ENCODE results near the gene DQX1.

DQX1 gene

GRCh38 chr2:74507926-74508520, 18.0 kb downstream of the DQX1 start:
- DNase-seq, result peak in 1 of 2 experiments; percentile 51

- peak; percentile 99 for DNase-seq
Observed at GRCh38 chr2:74507145-74507925, 18.7 kb downstream of the DQX1 start, which contains the start of gene PCGF1. Gene PCGF1, minus strand, starts transcription at chr2:74507695. Its CDS starts 27 bp downstream, at chr2:74507668.

GRCh38 chr2:74505448-74506246, 20.4 kb downstream of the DQX1 start:
- no peak for DNase-seq

GRCh38 chr2:74504591-74504990, 21.4 kb downstream of the DQX1 start:
- DNase-seq, result no peak

- no peak for DNase-seq
Observed at GRCh38 chr2:74503506-74504475, 22.2 kb downstream of the DQX1 start.

GRCh38 chr2:74502720-74503505, 23.1 kb downstream of the DQX1 start:
- DNase-seq, result peak; percentile 40 to 65

- no peak for DNase-seq
Observed at GRCh38 chr2:74502147-74502719, 23.8 kb downstream of the DQX1 start.

- DNase-seq, result no peak
Observed at GRCh38 chr2:74501335-74502071, 24.5 kb downstream of the DQX1 start.

- DNase-seq, result no peak
Observed at GRCh38 chr2:74500578-74500946, 25.5 kb downstream of the DQX1 start.

GRCh38 chr2:74499940-74500577, 26.0 kb downstream of the DQX1 start:
- no peak for DNase-seq

GRCh38 chr2:74499267-74499939, 26.6 kb downstream of the DQX1 start, which contains the start of gene LBX2:
Gene LBX2, minus strand, starts transcription at chr2:74499603. Its CDS starts 66 bp downstream, at chr2:74499537.
- DNase-seq, result no peak

- no peak for DNase-seq
Observed at GRCh38 chr2:74498500-74499266, 27.3 kb downstream of the DQX1 start.

GRCh38 chr2:74497777-74498499, 28.1 kb downstream of the DQX1 start:
- DNase-seq, result no peak

- DNase-seq, result no peak
Observed at GRCh38 chr2:74496997-74497776, 28.8 kb downstream of the DQX1 start.

GRCh38 chr2:74495440-74495839, 30.6 kb downstream of the DQX1 start:
- DNase-seq, result no peak

GRCh38 chr2:74493546-74493945, 32.5 kb downstream of the DQX1 start:
- DNase-seq, result no peak
